ENCODE measurements around the gene EIF1.
"Not testable (repeated sequence)": the region's sequence is repeated elsewhere in the genome, so short reads cannot be mapped to it uniquely, and the experiment has no call there.

EIF1 gene

GRCh38 chr17:41678907-41679739 lies 9.6 kb upstream of the EIF1 start:
- no peak for DNase-seq (ENCODE audit: low spot score)

GRCh38 chr17:41679740-41680425 lies 8.8 kb upstream of the EIF1 start:
- no peak for DNase-seq (ENCODE audit: low spot score)

GRCh38 chr17:41680426-41681040 lies 8.2 kb upstream of the EIF1 start:
- DNase-seq (ENCODE audit: low spot score): peak; percentile 34

- no peak for DNase-seq (ENCODE audit: low spot score)
Observed at GRCh38 chr17:41681776-41682175, 6.9 kb upstream of the EIF1 start.

- no peak for DNase-seq (ENCODE audit: low spot score)
Observed at GRCh38 chr17:41682631-41683030, 6.1 kb upstream of the EIF1 start.

GRCh38 chr17:41683441-41684007 lies 5.2 kb upstream of the EIF1 start:
- DNase-seq (ENCODE audit: low spot score): no peak

- no peak for DNase-seq (ENCODE audit: low spot score)
Observed at GRCh38 chr17:41684035-41684434, 4.7 kb upstream of the EIF1 start.

- DNase-seq (ENCODE audit: low spot score): not testable (repeated sequence)
Observed at GRCh38 chr17:41685753-41686152, 2.9 kb upstream of the EIF1 start.

GRCh38 chr17:41686281-41686680 lies 2.4 kb upstream of the EIF1 start:
- DNase-seq (ENCODE audit: low spot score): no peak

- DNase-seq (ENCODE audit: low spot score): peak; percentile 69
Observed at GRCh38 chr17:41687828-41688640, 651 bp upstream of the EIF1 start.

- peak; percentile 42 for DNase-seq (ENCODE audit: low spot score)
Observed at GRCh38 chr17:41689497-41690299, 1.0 kb downstream of the EIF1 start.

- DNase-seq (ENCODE audit: low spot score): no peak
Observed at GRCh38 chr17:41690497-41690896, 1.8 kb downstream of the EIF1 start.

- DNase-seq (ENCODE audit: low spot score): no peak
Observed at GRCh38 chr17:41691031-41691777, 2.5 kb downstream of the EIF1 start.

GRCh38 chr17:41692722-41693521 lies 4.2 kb downstream of the EIF1 start:
- no peak for DNase-seq (ENCODE audit: low spot score)

GRCh38 chr17:41695134-41695661 lies 6.5 kb downstream of the EIF1 start:
- no peak for DNase-seq (ENCODE audit: low spot score)

GRCh38 chr17:41695954-41696757 lies 7.5 kb downstream of the EIF1 start:
- no peak for DNase-seq (ENCODE audit: low spot score)

- DNase-seq (ENCODE audit: low spot score): peak; percentile 59
Observed at GRCh38 chr17:41697122-41697962, 8.7 kb downstream of the EIF1 start.
